ENCODE results near the gene CCDC102A.

- no peak for TF ChIP-seq CTCF (IDR thresholded peaks at IDR 0.05)
- no peak for TF ChIP-seq POLR2A (IDR thresholded peaks at IDR 0.05)
These were observed 36.8 kb upstream of the CCDC102A start for GRCh38 chr16:57572978-57573728.

All from gastroesophageal sphincter (tissue), 3 donors.